Activated CD4-positive, CD25-positive, alpha-beta regulatory T cell (primary cell): ENCODE measurements around the gene BMPR1A.

Experiments
- DNase-seq, 4 experiments: peaks; one replicate each; lab custom pipeline; 2025; lab: John Stamatoyannopoulos, UW

The BMPR1A gene

GRCh38 chr10:86765548-86765947 lies 9.1 kb downstream of the BMPR1A start:
- DNase-seq = no peak

- DNase-seq = no peak
These were observed 12.1 kb downstream of the BMPR1A start for GRCh38 chr10:86768412-86769062.

- no peak for DNase-seq
These were observed 13.6 kb downstream of the BMPR1A start for GRCh38 chr10:86769991-86770390.

- DNase-seq = no peak
These were observed 14.1 kb downstream of the BMPR1A start for GRCh38 chr10:86770412-86770960.

GRCh38 chr10:86773498-86773897 lies 17.1 kb downstream of the BMPR1A start:
- DNase-seq = no peak

GRCh38 chr10:86775056-86775869 lies 18.8 kb downstream of the BMPR1A start:
- DNase-seq = no peak

GRCh38 chr10:86775870-86776180 lies 19.4 kb downstream of the BMPR1A start:
- DNase-seq = no peak

- DNase-seq = no peak
These were observed 23.0 kb downstream of the BMPR1A start for GRCh38 chr10:86779220-86780017.

GRCh38 chr10:86782701-86783418 lies 26.4 kb downstream of the BMPR1A start:
- DNase-seq = no peak

GRCh38 chr10:86785037-86785436 lies 28.6 kb downstream of the BMPR1A start:
- no peak for DNase-seq

GRCh38 chr10:86785968-86786367 lies 29.5 kb downstream of the BMPR1A start:
- no peak for DNase-seq

- no peak for DNase-seq
These were observed 29.9 kb downstream of the BMPR1A start for GRCh38 chr10:86786368-86786767.

- no peak for DNase-seq
These were observed 34.0 kb downstream of the BMPR1A start for GRCh38 chr10:86790394-86790793.

- no peak for DNase-seq
These were observed 36.2 kb downstream of the BMPR1A start for GRCh38 chr10:86792461-86793167.

GRCh38 chr10:86793696-86794095 lies 37.3 kb downstream of the BMPR1A start:
- DNase-seq = no peak

- no peak for DNase-seq
These were observed 38.9 kb downstream of the BMPR1A start for GRCh38 chr10:86795353-86795752.

- DNase-seq = no peak
These were observed 41.6 kb downstream of the BMPR1A start for GRCh38 chr10:86798025-86798424.

GRCh38 chr10:86798611-86799010 lies 42.2 kb downstream of the BMPR1A start:
- DNase-seq = no peak

- no peak for DNase-seq
These were observed 42.9 kb downstream of the BMPR1A start for GRCh38 chr10:86799188-86799845.

- no peak for DNase-seq
These were observed 45.6 kb downstream of the BMPR1A start for GRCh38 chr10:86801995-86802394.
